ENCODE measurements around the gene AOC2. TPM values are rescaled to one million over a fixed set of nuclear protein-coding genes. Genes with fewer than 3 reads are reported as not detected.

Gene AOC2
- total and polyA plus RNA-seq, 2 of the 13 experiments (the other 11 are each of a cell fraction or from before 2014, with no cell fraction given) = 1.2 to 3.3 TPM

DNA sequence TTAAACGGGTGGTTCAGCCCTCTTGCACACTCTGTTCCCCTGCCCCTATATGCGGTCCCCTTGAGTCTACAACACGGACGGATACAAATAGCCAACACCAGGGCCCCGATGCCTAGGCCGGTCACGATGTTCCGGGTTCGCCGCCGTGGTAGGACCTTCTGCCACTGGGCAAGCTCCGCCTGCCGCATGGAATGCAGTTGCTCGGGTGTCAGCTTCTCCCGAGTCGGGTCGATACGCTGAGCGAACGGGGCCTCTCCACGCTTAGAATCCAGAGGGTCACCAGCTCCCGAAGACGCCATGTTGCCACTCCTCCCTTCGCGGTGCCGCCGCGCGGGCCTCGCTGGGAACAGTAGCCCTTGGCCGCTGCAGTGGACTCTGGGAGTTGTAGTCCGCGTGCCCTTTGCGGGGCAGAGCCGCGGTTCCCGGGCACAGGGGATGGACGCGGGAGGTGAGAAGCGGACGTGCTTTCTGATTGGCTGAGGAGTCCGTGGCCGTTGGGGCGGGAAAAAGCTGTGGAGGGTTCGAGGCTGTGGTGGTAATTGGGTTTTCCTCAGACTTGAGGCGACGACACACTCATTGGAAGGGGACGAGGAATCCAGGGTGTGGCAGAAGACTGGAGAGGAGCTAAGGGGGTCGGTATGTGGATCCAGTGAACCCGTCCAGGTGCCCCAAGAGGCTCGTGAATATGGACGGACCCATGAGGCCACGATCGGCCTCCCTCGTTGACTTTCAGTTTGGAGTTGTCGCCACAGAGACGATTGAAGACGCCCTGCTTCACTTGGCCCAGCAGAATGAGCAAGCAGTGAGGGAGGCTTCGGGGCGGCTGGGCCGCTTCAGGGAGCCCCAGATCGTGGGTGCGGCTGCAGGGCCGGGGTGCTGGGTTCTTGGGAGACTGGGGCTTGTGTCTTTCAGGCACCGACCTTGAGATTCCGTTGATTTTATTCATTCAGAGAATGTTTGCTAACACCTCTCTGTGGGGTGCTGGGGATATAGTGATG is 45.7 kb upstream of the AOC2 start, which contains the start of the genes CNTD1 and COA3 (continued):
- TF ChIP-seq FOXK2 (IDR thresholded peaks at IDR 0.05) (peak; percentile 90), ZNF570 (CRISPR knock-in tag; IDR thresholded peaks at IDR 0.05; ENCODE audit: borderline replicate concordance) (peak; percentile 87), ZNF30 (CRISPR knock-in tag; IDR thresholded peaks at IDR 0.05) (peak; percentile 59; the same call in 1 of the 2 replicates), FOXO1 (CRISPR knock-in tag; IDR thresholded peaks at IDR 0.05) (peak; percentile 79), ZNF160 (CRISPR knock-in tag; IDR thresholded peaks at IDR 0.05) (peak; percentile 92), ZNF792 (CRISPR knock-in tag; IDR thresholded peaks at IDR 0.05) (peak; percentile 93), ZNF205 (CRISPR knock-in tag; IDR thresholded peaks at IDR 0.05) (peak; percentile 85), ZNF260 (CRISPR knock-in tag; IDR thresholded peaks at IDR 0.05; ENCODE audit: borderline replicate concordance, low read depth) (no peak), GABPA (IDR thresholded peaks at IDR 0.05; ENCODE audit: low read depth, low read length) (no peak; the same call in 1 of the 2 replicates), GABPA (CRISPR knock-in tag; IDR thresholded peaks at IDR 0.05; ENCODE audit: low read depth) (peak; percentile 86), ZFP82 (CRISPR knock-in tag; IDR thresholded peaks at IDR 0.05; ENCODE audit: borderline replicate concordance) (peak; percentile 95; the same call in 1 of the 2 replicates), ZBTB40 (IDR thresholded peaks at IDR 0.05) (no peak), ZBTB40 (CRISPR knock-in tag; IDR thresholded peaks at IDR 0.05) (peak; percentile 95), SOX6 (IDR thresholded peaks at IDR 0.05) (no peak), SOX6 (CRISPR knock-in tag; IDR thresholded peaks at IDR 0.05) (peak; percentile 82)
- TF ChIP-seq, protein P1, sequence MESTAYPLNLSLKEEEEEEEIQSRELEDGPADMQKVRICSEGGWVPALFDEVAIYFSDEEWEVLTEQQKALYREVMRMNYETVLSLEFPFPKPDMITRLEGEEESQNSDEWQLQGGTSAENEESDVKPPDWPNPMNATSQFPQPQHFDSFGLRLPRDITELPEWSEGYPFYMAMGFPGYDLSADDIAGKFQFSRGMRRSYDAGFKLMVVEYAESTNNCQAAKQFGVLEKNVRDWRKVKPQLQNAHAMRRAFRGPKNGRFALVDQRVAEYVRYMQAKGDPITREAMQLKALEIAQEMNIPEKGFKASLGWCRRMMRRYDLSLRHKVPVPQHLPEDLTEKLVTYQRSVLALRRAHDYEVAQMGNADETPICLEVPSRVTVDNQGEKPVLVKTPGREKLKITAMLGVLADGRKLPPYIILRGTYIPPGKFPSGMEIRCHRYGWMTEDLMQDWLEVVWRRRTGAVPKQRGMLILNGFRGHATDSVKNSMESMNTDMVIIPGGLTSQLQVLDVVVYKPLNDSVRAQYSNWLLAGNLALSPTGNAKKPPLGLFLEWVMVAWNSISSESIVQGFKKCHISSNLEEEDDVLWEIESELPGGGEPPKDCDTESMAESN (CRISPR knock-in tag; conservative IDR thresholded peaks at IDR 0.05) = peak; percentile 96
- TF ChIP-seq, protein P2, sequence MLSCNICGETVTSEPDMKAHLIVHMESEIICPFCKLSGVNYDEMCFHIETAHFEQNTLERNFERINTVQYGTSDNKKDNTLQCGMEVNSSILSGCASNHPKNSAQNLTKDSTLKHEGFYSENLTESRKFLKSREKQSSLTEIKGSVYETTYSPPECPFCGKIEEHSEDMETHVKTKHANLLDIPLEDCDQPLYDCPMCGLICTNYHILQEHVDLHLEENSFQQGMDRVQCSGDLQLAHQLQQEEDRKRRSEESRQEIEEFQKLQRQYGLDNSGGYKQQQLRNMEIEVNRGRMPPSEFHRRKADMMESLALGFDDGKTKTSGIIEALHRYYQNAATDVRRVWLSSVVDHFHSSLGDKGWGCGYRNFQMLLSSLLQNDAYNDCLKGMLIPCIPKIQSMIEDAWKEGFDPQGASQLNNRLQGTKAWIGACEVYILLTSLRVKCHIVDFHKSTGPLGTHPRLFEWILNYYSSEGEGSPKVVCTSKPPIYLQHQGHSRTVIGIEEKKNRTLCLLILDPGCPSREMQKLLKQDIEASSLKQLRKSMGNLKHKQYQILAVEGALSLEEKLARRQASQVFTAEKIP (CRISPR knock-in tag; IDR thresholded peaks at IDR 0.05; ENCODE audit: borderline replicate concordance) = no peak

Data from HepG2 (cell line).